Cardiac fibroblast (primary cell): Measurements from ENCODE around the gene LPCAT3.
A peak's percentile ranks its signal among the peaks of the same experiment; 100 is the strongest.

Experiments used
- DNase-seq, 2 donors: peaks; one replicate each; pipeline versions ENCODE4 v3.0.0 to v3.0.0-alpha.2; 2010; ENCODE audit warnings: low read depth in 2 of 2
- H3K4me3 ChIP-seq, 2 donors: replicated peaks in 1 of 2; 1 replicate in 1 of 2; 2 replicates in 1 of 2; pipeline ENCODE4 v1.5.1; 2011; ENCODE audit warnings: low read depth in 2 of 2, low read length in 2 of 2, mild to moderate bottlenecking in 2 of 2, moderate library complexity in 1 of 2
- CTCF ChIP-seq: IDR thresholded peaks from one replicate; pipeline ENCODE4 v1.5.1; 2011; ENCODE audit warnings: low read depth, mild to moderate bottlenecking, low read length, inconsistent platforms

The LPCAT3 gene

GRCh38 chr12:6960593-6961277 is 57.5 kb downstream of the LPCAT3 start:
- H3K4me3 ChIP-seq: no peak overlapping the region
- TF ChIP-seq CTCF: no peak

GRCh38 chr12:6959805-6960592 is 58.3 kb downstream of the LPCAT3 start:
- TF ChIP-seq CTCF: no peak
- no peak for DNase-seq
- no peak overlapping the region for H3K4me3 ChIP-seq

More at GRCh38 chr12:6960593-6961277, 57.5 kb downstream of the LPCAT3 start:
- DNase-seq: peak; percentile 42 to 46

GRCh38 chr12:6959058-6959804 is 59.0 kb downstream of the LPCAT3 start:
- no peak for DNase-seq
- no peak for TF ChIP-seq CTCF
- no peak overlapping the region for H3K4me3 ChIP-seq

- DNase-seq: no peak
- TF ChIP-seq CTCF: no peak
- H3K4me3 ChIP-seq: no peak overlapping the region
These were observed 59.6 kb downstream of the LPCAT3 start for GRCh38 chr12:6958609-6959057.

GRCh38 chr12:6957741-6958608 is 60.3 kb downstream of the LPCAT3 start:
- no peak for TF ChIP-seq CTCF
- H3K4me3 ChIP-seq: no peak overlapping the region
- DNase-seq: no peak

- DNase-seq: no peak
- H3K4me3 ChIP-seq: no peak overlapping the region
- TF ChIP-seq CTCF: no peak
These were observed 61.0 kb downstream of the LPCAT3 start for GRCh38 chr12:6957151-6957701.
